HL-60 (cell line): Measurements from ENCODE around the gene APOA5.

Source experiments
- DNase-seq, 2 experiments: peaks; one replicate each; pipeline ENCODE4 v3.0.0-alpha.2; 2010 to 2020; ENCODE audit warnings: low read depth in 1 of 2, low spot score in 1 of 2
- H3K27ac ChIP-seq: fragments of 250-450 bp; sonication (Bioruptor Pico); replicated peaks from 2 replicates; pipeline ENCODE4 v1.5.1; 2020; ENCODE audit warnings: mild to moderate bottlenecking, moderate library complexity
- H3K27me3 ChIP-seq: fragments of 250-450 bp; sonication (Bioruptor Pico); 2 replicates; pipeline ENCODE4 v1.5.1; 2021; ENCODE audit warnings: mild to moderate bottlenecking, moderate library complexity; ENCODE audit not compliant: insufficient read depth, poor library complexity, severe bottlenecking
- H3K4me3 ChIP-seq: replicated peaks from 2 replicates; pipeline ENCODE4 v1.5.1; 2011; ENCODE audit warnings: mild to moderate bottlenecking, control low read depth, low read length; ENCODE audit not compliant: insufficient read depth
- CTCF ChIP-seq: IDR thresholded peaks from one replicate; pipeline ENCODE4 v1.5.1; 2011; ENCODE audit warnings: low read length, control low read depth, inconsistent platforms; ENCODE audit not compliant: insufficient read depth
- GABPA ChIP-seq: IDR thresholded peaks from 2 replicates; pipeline ENCODE4 v1.6.1; 2012; ENCODE audit warnings: low read depth
- POLR2AphosphoS5 ChIP-seq: IDR thresholded peaks from 2 replicates; pipeline ENCODE4 v1.6.1; 2012; ENCODE audit warnings: low read depth
- REST ChIP-seq: IDR thresholded peaks from 2 replicates; pipeline ENCODE4 v1.6.1; 2012; ENCODE audit warnings: low read depth; ENCODE audit not compliant: insufficient replicate concordance
- SPI1 ChIP-seq: IDR thresholded peaks from 2 replicates; pipeline ENCODE4 v1.6.1; 2012; ENCODE audit warnings: low read depth, mild to moderate bottlenecking, borderline replicate concordance

Gene APOA5

GRCh38 chr11:116830184-116830912 lies 38.7 kb upstream of the APOA5 start:
- H3K27ac ChIP-seq = no peak overlapping the region
- no peak for TF ChIP-seq POLR2AphosphoS5
- TF ChIP-seq SPI1 = no peak
- TF ChIP-seq REST = no peak
- no peak for TF ChIP-seq GABPA
- no peak for TF ChIP-seq CTCF
- H3K4me3 ChIP-seq = no peak overlapping the region
- DNase-seq = no peak
- no peaks in the 10 kb centered on the region for H3K27me3 ChIP-seq

- TF ChIP-seq GABPA = no peak
- no peak for TF ChIP-seq SPI1
- no peak for TF ChIP-seq POLR2AphosphoS5
- no peak for TF ChIP-seq CTCF
- TF ChIP-seq REST = no peak
- H3K27ac ChIP-seq = no peak within 1 kb of the TSS
- H3K27me3 ChIP-seq = no peaks in the 10 kb centered on the region
- H3K4me3 ChIP-seq = no peak within 1 kb of the TSS
- no peak for DNase-seq
Observed at GRCh38 chr11:116829525-116830183, 38.0 kb upstream of the APOA5 start, which contains the start of gene APOC3. TSS of gene APOC3 (plus strand) at chr11:116829907. CDS start at chr11:116830583, 676 bp downstream.

- DNase-seq = no peak
- no peak for TF ChIP-seq SPI1
- TF ChIP-seq REST = no peak
- no peak for TF ChIP-seq GABPA
- no peak for TF ChIP-seq POLR2AphosphoS5
- Histone ChIP-seq H3K27me3 (no peaks in the 10 kb centered on the region), H3K27ac (no peak overlapping the region), H3K4me3 (no peak overlapping the region)
Observed at GRCh38 chr11:116828632-116829524, 37.2 kb upstream of the APOA5 start.
